Cardiac fibroblast (primary cell): ENCODE measurements around the gene CIAO2B.
"Not testable (repeated sequence)": the region's sequence is repeated elsewhere in the genome, so short reads cannot be mapped to it uniquely, and the experiment has no call there.

Experiments used
- DNase-seq, 2 donors: peaks; one replicate each; pipeline versions ENCODE4 v3.0.0 to v3.0.0-alpha.2; 2010; ENCODE audit warnings: low read depth in 2 of 2
- H3K4me3 ChIP-seq, 2 donors: replicated peaks in 1 of 2; 1 replicate in 1 of 2; 2 replicates in 1 of 2; pipeline ENCODE4 v1.5.1; 2011; ENCODE audit warnings: low read depth in 2 of 2, low read length in 2 of 2, mild to moderate bottlenecking in 2 of 2, moderate library complexity in 1 of 2
- CTCF ChIP-seq: IDR thresholded peaks from one replicate; pipeline ENCODE4 v1.5.1; 2011; ENCODE audit warnings: low read depth, mild to moderate bottlenecking, low read length, inconsistent platforms

CIAO2B gene

GRCh38 chr16:66899310-66899944 lies 34.8 kb downstream of the CIAO2B start:
- H3K4me3 ChIP-seq: no peak overlapping the region
- peak; percentile 50 to 66 for DNase-seq
- TF ChIP-seq CTCF: no peak

GRCh38 chr16:66898933-66899309 lies 35.3 kb downstream of the CIAO2B start:
- no peak for TF ChIP-seq CTCF
- no peak for DNase-seq
- H3K4me3 ChIP-seq: no peak overlapping the region

GRCh38 chr16:66898207-66898606 lies 36.0 kb downstream of the CIAO2B start:
- TF ChIP-seq CTCF: no peak
- no peak overlapping the region for H3K4me3 ChIP-seq
- peak in 1 of 2 donors; percentile 46 for DNase-seq

- not testable (repeated sequence) for H3K4me3 ChIP-seq, DNase-seq
Observed at GRCh38 chr16:66896682-66897081, 37.5 kb downstream of the CIAO2B start.

- no peak for DNase-seq
- H3K4me3 ChIP-seq: no peak overlapping the region
- TF ChIP-seq CTCF: no peak
Observed at GRCh38 chr16:66895999-66896398, 38.2 kb downstream of the CIAO2B start.

- no peak for DNase-seq
- no peak for TF ChIP-seq CTCF
- H3K4me3 ChIP-seq: no peak overlapping the region
Observed at GRCh38 chr16:66895689-66895979, 38.6 kb downstream of the CIAO2B start.

GRCh38 chr16:66894948-66895688 lies 39.1 kb downstream of the CIAO2B start:
- TF ChIP-seq CTCF: peak; percentile 94
- no peak overlapping the region for H3K4me3 ChIP-seq
- peak; percentile 82 to 84 for DNase-seq
